ENCODE results near the gene WFDC6. TPM values are rescaled to one million over a fixed set of nuclear protein-coding genes. Genes with fewer than 3 reads are reported as not detected.

The WFDC6 gene
- total RNA-seq, 2 donors from 2014 or later: 34.8 TPM; not detected in 1

- H3K4me3 ChIP-seq: no peak overlapping the region
- no peaks in the 10 kb centered on the region for H3K4me1 ChIP-seq (replicated peaks)
- TF ChIP-seq POLR2A (IDR thresholded peaks at IDR 0.05): no peak
- no peak for TF ChIP-seq POLR2AphosphoS5 (IDR thresholded peaks at IDR 0.05)
- no peak for TF ChIP-seq CTCF (IDR thresholded peaks at IDR 0.05)
- 93% methylated on average over 2 of the region's 2 CpGs for WGBS
- no peak overlapping the region for H3K27ac ChIP-seq
- DNase-seq (ENCODE audit: low spot score): no peak
- H3K27me3 ChIP-seq (replicated peaks; ENCODE audit: insufficient read depth): peaks cover 2% of the 10 kb centered on the region
- intact Hi-C loops (cut with DNase I): no loop called here
- no peaks in the 10 kb centered on the region for H3K9me3 ChIP-seq
- no peaks in the 10 kb centered on the region for H3K36me3 ChIP-seq
Observed at GRCh38 chr20:45506398-45506797, 32.9 kb downstream of the WFDC6 start.

- H3K36me3 ChIP-seq: no peaks in the 10 kb centered on the region
- no peaks in the 10 kb centered on the region for H3K4me1 ChIP-seq (replicated peaks)
- intact Hi-C loops (cut with DNase I): no loop called here
- peaks cover 2% of the 10 kb centered on the region for H3K27me3 ChIP-seq (replicated peaks; ENCODE audit: insufficient read depth)
- no peaks in the 10 kb centered on the region for H3K9me3 ChIP-seq
- WGBS: 43% methylated on average over 2 of the region's 2 CpGs
- TF ChIP-seq CTCF (IDR thresholded peaks at IDR 0.05) (no peak), POLR2A (IDR thresholded peaks at IDR 0.05) (no peak), POLR2AphosphoS5 (IDR thresholded peaks at IDR 0.05) (no peak)
- no peak overlapping the region for H3K4me3 ChIP-seq
- no peak for DNase-seq (ENCODE audit: low spot score)
- H3K27ac ChIP-seq: no peak overlapping the region
Observed at GRCh38 chr20:45503403-45503802, 35.9 kb downstream of the WFDC6 start.

- H3K4me3 ChIP-seq: no peak overlapping the region
- no peaks in the 10 kb centered on the region for H3K9me3 ChIP-seq
- no peak for TF ChIP-seq POLR2AphosphoS5 (IDR thresholded peaks at IDR 0.05)
- no peak for TF ChIP-seq POLR2A (IDR thresholded peaks at IDR 0.05)
- TF ChIP-seq CTCF (IDR thresholded peaks at IDR 0.05): no peak
- DNase-seq (ENCODE audit: low spot score): no peak
- intact Hi-C loops (cut with DNase I): no loop called here
- H3K27ac ChIP-seq: no peak overlapping the region
- 56% methylated on average over 1 of the region's 1 CpG for WGBS
- no peaks in the 10 kb centered on the region for H3K4me1 ChIP-seq (replicated peaks)
- H3K36me3 ChIP-seq: no peaks in the 10 kb centered on the region
- H3K27me3 ChIP-seq (replicated peaks; ENCODE audit: insufficient read depth): peaks cover 2% of the 10 kb centered on the region
Observed at GRCh38 chr20:45502561-45502960, 36.7 kb downstream of the WFDC6 start.

- Histone ChIP-seq H3K4me3 (no peak overlapping the region), H3K27me3 (replicated peaks; ENCODE audit: insufficient read depth) (peaks cover 2% of the 10 kb centered on the region), H3K36me3 (no peaks in the 10 kb centered on the region), H3K9me3 (no peaks in the 10 kb centered on the region), H3K4me1 (replicated peaks) (no peaks in the 10 kb centered on the region), H3K27ac (no peak overlapping the region)
- intact Hi-C loops (cut with DNase I): no loop called here
- DNase-seq (ENCODE audit: low spot score): no peak
- 76% methylated on average over 1 of the region's 1 CpG for WGBS
- no peak for TF ChIP-seq CTCF (IDR thresholded peaks at IDR 0.05)
- TF ChIP-seq POLR2A (IDR thresholded peaks at IDR 0.05): no peak
- TF ChIP-seq POLR2AphosphoS5 (IDR thresholded peaks at IDR 0.05): no peak
Observed at GRCh38 chr20:45501600-45501999, 37.7 kb downstream of the WFDC6 start.

- intact Hi-C loops (cut with DNase I): no loop called here
- WGBS: 70% methylated on average over 6 of the region's 6 CpGs
- Histone ChIP-seq H3K27me3 (replicated peaks; ENCODE audit: insufficient read depth) (no peaks in the 10 kb centered on the region), H3K27ac (no peak overlapping the region), H3K4me1 (replicated peaks) (no peaks in the 10 kb centered on the region), H3K9me3 (no peaks in the 10 kb centered on the region), H3K36me3 (no peaks in the 10 kb centered on the region), H3K4me3 (no peak overlapping the region)
- TF ChIP-seq CTCF (IDR thresholded peaks at IDR 0.05): no peak
- TF ChIP-seq POLR2A (IDR thresholded peaks at IDR 0.05): no peak
- no peak for TF ChIP-seq POLR2AphosphoS5 (IDR thresholded peaks at IDR 0.05)
- no peak for DNase-seq (ENCODE audit: low spot score)
Observed at GRCh38 chr20:45500022-45500421, 39.3 kb downstream of the WFDC6 start.

All from prostate gland (tissue), 2 donors.